GM18951 (cell line): ENCODE results near the gene NID2.

Source experiments
- POLR2A ChIP-seq: IDR thresholded peaks from 4 replicates; pipeline ENCODE4 v1.6.1; 2011; ENCODE audit warnings: mild to moderate bottlenecking; ENCODE audit not compliant: insufficient read length, insufficient read depth; ENCODE audit errors: extremely low read depth
- in situ Hi-C: fragments of 300-500 bp; cut with MboI; formaldehyde crosslinking; loops from one replicate; pipeline ENCODE4 v1.12.0; 2022; ENCODE audit warnings: low sequenced_read_pairs, mixed read lengths, inconsistent platforms; ENCODE audit not compliant: unreplicated experiment

NID2 gene

GRCh38 chr14:52020866-52021717 lies 47.8 kb downstream of the NID2 start:
- no peak for TF ChIP-seq POLR2A
- in situ Hi-C loops: no loop called here

- TF ChIP-seq POLR2A: no peak
- in situ Hi-C loops: no loop called here
Observed at GRCh38 chr14:52020161-52020714, 48.6 kb downstream of the NID2 start.

GRCh38 chr14:52018970-52019369 lies 49.9 kb downstream of the NID2 start:
- in situ Hi-C loops: no loop called here
- TF ChIP-seq POLR2A: no peak

- no peak for TF ChIP-seq POLR2A
- in situ Hi-C loops: no loop called here
Observed at GRCh38 chr14:52018252-52018651, 50.6 kb downstream of the NID2 start.

GRCh38 chr14:52015411-52016030 lies 53.3 kb downstream of the NID2 start:
- in situ Hi-C loops: no loop called here
- TF ChIP-seq POLR2A: no peak

- in situ Hi-C loops: no loop called here
- no peak for TF ChIP-seq POLR2A
Observed at GRCh38 chr14:52014601-52015267, 54.1 kb downstream of the NID2 start.

- TF ChIP-seq POLR2A: no peak
- in situ Hi-C loops: no loop called here
Observed at GRCh38 chr14:52013984-52014600, 54.8 kb downstream of the NID2 start.

GRCh38 chr14:52012635-52013034 lies 56.2 kb downstream of the NID2 start:
- in situ Hi-C loops: no loop called here
- TF ChIP-seq POLR2A: no peak

- in situ Hi-C loops: no loop called here
- no peak for TF ChIP-seq POLR2A
Observed at GRCh38 chr14:52011523-52011922, 57.3 kb downstream of the NID2 start.

- TF ChIP-seq POLR2A: no peak
- in situ Hi-C loops: no loop called here
Observed at GRCh38 chr14:52010173-52010693, 58.6 kb downstream of the NID2 start.

GRCh38 chr14:52008136-52008535 lies 60.7 kb downstream of the NID2 start:
- in situ Hi-C loops: no loop called here
- TF ChIP-seq POLR2A: no peak

GRCh38 chr14:52007637-52008036 lies 61.2 kb downstream of the NID2 start:
- TF ChIP-seq POLR2A: no peak
- in situ Hi-C loops: no loop called here

GRCh38 chr14:52007211-52007610 lies 61.6 kb downstream of the NID2 start:
- no peak for TF ChIP-seq POLR2A
- in situ Hi-C loops: no loop called here

- TF ChIP-seq POLR2A: no peak
- in situ Hi-C loops: no loop called here
Observed at GRCh38 chr14:52006361-52006760, 62.5 kb downstream of the NID2 start.
